Glomerular endothelial cell (primary cell): ENCODE data around the gene NXPH3. TPM values are rescaled to one million over a fixed set of nuclear protein-coding genes. Genes with fewer than 3 reads are reported as not detected.

ENCODE experiments used
- DNase-seq: peaks from one replicate; pipeline ENCODE4 v3.0.0-alpha.2; 2011; ENCODE audit warnings: low read depth, low spot score; ENCODE audit errors: extremely low read depth
- total RNA-seq: library from RNA; depleted of rRNA; stranded (reverse); fragments of >200 nt; gene quantifications from 2 replicates; pipeline ENCODE4 v1.2.3, GENCODE V29; 2015

NXPH3 gene
- total RNA-seq, 1 donor from 2014 or later, result 3.9 TPM

DNA sequence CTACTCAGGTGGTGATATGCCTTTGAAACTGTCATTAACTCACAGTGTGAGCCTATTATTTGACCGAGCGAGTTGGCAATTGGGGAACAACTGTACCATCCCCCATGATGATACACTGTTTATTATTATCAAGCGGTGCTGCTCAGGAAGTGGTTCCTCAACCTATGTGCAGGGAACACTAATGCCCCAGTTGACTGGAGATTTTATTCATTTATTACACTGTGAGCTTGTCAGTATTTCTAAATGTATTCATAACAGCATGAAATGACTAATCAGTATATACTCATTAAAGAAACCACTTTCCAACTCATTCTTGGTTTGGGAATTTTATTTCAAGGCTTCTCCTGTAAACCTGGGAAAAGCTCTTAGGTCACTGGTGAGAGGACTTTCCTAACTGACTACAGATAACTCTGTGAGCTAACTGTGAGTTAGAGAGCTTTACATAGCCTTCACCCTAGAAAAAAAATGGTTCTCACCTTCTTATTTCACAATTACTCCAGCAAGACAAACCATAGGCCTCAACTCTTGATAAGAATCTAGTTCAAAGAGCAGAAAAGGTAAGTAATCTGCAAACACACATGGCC lies 42.4 kb downstream of the NXPH3 start:
- no peak for DNase-seq

DNA sequence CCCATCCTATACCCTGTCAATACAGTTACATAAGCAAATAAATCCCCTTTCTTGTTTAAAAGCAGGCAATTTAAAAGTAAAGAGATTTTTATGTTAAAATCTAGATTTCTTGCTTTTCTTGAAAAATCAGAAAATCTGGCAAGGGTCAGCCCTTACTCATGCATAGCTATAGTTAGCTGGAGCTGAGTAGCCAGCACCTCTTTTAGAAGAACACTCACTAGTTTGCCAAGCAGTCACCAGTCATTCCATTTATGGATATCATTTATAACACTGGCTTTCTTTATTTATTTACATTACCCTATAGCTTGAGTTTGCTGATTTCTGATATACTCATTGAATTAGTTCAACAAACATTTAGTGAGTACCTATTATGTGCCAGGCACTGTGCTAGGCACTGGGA lies 45.7 kb downstream of the NXPH3 start:
- no peak for DNase-seq

DNA sequence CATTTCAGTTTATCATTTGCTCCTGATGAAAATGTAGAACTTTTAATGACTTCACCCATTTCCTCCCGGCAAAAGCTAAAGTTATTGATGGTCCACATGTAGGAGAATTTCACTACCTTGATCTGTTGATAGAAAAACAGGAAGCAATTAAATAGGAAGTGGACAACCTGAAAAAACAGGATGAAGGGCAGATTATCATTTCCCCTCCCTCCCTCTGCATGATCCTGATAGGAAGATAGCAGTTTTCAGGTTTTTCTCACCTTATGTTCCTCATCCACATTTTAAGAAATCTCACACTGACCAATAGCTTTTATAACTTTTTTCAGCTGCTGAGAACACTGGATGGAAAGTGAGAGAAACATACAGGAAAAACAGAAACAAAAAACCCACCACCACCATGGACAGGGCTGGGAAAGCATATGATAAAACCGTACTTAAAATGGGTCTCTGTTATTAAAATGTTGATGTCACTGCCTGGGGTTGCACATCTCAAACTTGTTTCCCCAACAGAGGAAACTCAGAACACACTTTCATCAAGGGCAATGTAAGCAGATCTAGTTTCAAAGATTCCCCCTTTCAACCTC lies 46.4 kb downstream of the NXPH3 start:
- DNase-seq, result no peak

DNA sequence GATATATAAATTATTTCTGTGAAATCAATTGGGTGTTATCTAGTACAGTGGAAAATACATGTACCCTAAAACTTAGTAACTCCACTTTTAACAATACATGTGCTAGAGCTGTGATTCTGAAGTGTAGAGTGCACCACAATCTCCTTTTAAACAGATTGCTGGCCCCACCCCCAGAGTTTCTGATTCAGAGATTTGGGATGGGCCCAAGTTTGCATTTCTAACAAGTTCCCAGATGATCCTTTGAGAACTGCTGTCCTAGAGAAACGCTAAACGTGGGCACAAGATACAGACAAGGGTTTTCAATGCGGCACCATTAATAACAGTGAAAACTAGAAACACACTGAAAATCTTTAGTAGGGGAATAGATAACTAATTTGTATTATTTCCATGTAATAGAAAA lies 49.2 kb downstream of the NXPH3 start:
- DNase-seq, result no peak

DNA sequence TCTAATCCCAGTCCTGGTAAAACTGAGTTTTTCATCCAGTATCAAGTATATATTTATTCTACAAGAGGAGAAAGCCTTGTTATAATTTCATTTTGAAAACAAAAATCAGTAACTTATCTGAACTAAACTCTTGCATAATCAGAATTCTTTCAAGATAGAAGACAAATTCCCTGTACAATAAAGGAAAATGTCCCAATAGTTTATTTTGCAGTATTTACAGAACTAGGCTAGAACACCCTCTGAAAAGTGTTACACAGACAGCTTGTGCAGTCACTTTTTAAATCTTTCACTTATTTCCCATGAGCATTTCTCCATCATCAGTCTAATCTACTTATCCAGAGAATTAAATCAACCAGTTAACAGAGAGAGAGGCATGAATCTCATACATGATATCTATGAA lies 53.8 kb downstream of the NXPH3 start:
- no peak for DNase-seq

DNA sequence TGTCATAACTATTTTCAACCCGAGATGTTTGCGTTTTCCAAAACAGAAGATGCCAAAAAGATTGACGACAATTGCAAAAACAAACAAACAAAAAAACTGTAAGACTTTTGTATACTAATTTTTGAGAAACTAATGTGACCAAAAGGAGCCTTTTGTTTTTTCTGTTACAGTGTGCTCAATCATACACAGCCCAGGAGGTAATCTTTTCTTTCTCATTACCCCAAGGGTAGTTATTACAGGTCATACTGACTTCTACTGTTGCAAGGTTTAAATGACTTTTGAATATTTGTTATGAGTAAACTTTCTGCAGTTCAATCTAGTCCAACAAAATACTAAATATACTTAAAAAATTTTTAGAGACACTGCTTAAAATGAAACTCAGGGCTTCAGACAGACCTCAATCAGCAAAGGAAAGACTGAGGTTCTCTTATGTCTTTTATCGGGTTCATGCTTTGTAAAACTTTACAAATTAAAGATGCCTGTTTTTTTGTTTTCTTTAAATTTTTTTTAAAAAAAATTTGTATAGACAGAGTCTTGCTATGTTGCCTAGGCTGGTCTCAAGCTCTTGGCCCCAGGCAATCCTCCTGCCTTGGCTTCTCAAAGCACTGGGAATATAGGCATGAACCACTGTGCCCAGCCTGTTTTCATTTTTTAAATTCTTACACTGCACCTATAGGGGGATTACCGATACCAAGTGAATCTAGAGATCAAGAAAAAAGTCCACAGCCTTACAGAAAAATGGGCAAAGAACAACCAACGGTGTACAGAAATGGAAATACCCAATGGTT lies 54.6 kb downstream of the NXPH3 start:
- no peak for DNase-seq

DNA sequence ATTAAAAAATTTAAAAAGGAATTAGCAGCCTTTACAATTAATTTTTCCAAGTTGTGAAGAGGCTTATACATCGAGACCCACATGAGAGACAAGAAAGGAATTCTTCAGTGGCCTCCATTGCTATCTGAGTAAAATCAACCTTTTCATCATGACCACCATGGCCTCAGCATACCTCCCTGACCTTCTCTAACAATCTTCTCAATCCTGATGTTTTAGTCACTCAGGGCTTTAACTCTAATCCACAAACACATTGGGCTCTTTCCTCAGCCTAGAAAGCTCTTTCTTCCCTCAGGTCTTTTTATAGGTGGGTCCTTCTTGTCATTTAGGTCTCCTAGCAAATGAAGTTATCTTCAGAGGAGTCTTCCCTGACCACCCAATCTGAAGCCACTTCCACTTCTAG lies 55.8 kb downstream of the NXPH3 start:
- DNase-seq, result no peak

Other genes with a start within 250 kb of the NXPH3 start
- 13.0 and 23.0 TPM in 2 replicates for gene ZNF652, start 213.6 kb upstream of the NXPH3 start, total RNA-seq
- gene PHB1, start 161.0 kb upstream of the NXPH3 start, total RNA-seq, result 99.8 and 140 TPM in 2 replicates
- gene NGFR, start 80.6 kb upstream of the NXPH3 start, total RNA-seq, result not detected in 2 replicates
- 33.0 and 48.1 TPM in 2 replicates for gene SPOP, start 102.2 kb downstream of the NXPH3 start, total RNA-seq
- gene SLC35B1, start 132.1 kb downstream of the NXPH3 start, total RNA-seq, result 54.4 and 60.1 TPM in 2 replicates
- gene FAM117A, start 188.3 kb downstream of the NXPH3 start, total RNA-seq, result 4.0 and 8.1 TPM in 2 replicates
- 23.7 and 34.4 TPM in 2 replicates for gene KAT7, start 212.8 kb downstream of the NXPH3 start, total RNA-seq